Esophagus squamous epithelium (tissue), 5 donors: ENCODE measurements around the gene LCOR. TPM values are rescaled to one million over a fixed set of nuclear protein-coding genes. Genes with fewer than 3 reads are reported as not detected.

Experiments
- DNase-seq: peaks from one replicate; lab custom pipeline; 2025; lab: John Stamatoyannopoulos, UW
- H3K27ac ChIP-seq, 4 donors: fragments of 200-600 bp; sonication (generic); one replicate each; pipeline ENCODE4 v1.5.1; 2016 to 2019; ENCODE audit warnings: mild to moderate bottlenecking in 1 of 4
- H3K27me3 ChIP-seq, 4 donors: fragments of 200-600 bp; sonication (generic); 1 replicate in 3 of 4; 2 replicates in 1 of 4; pipeline versions ENCODE4 v1.5.1 to v1.6.0; 2017 to 2021; ENCODE audit warnings: antibody characterized with exemption in 1 of 4
- H3K36me3 ChIP-seq, 3 donors: fragments of 200-600 bp; sonication (generic); one replicate each; pipeline ENCODE4 v1.5.1; 2016 to 2019
- H3K4me1 ChIP-seq, 3 donors: fragments of 200-600 bp; sonication (generic); one replicate each; pipeline ENCODE4 v1.5.1; 2017 to 2019
- H3K4me3 ChIP-seq, 4 donors: fragments of 200-600 bp; sonication (generic); 1 replicate in 3 of 4; 2 replicates in 1 of 4; pipeline ENCODE4 v1.5.1; 2016 to 2019; ENCODE audit warnings: mild to moderate bottlenecking in 2 of 4, moderate library complexity in 1 of 4
- H3K9me3 ChIP-seq, 3 donors: fragments of 200-600 bp; sonication (generic); one replicate each; pipeline ENCODE4 v1.5.1; 2016 to 2019
- POLR2A ChIP-seq, 4 donors: fragments of 450-650 bp; IDR thresholded peaks; one replicate each; pipeline ENCODE4 v1.6.1; 2017; ENCODE audit warnings: antibody characterized with exemption in 4 of 4, mild to moderate bottlenecking in 4 of 4, moderate library complexity in 3 of 4
- WGBS, 2 donors: methylation state at CpG; one replicate each; pipeline ENCODE4 v1.1.5; 2018; 5-methylcytosine and 5-hydroxymethylcytosine counted together
- intact Hi-C: fragments of 100-400 bp; cut with DNase I; formaldehyde crosslinking; loops from one replicate; pipeline ENCODE4 v1.15.0; 2022
- total RNA-seq, 4 donors: library from RNA; depleted of rRNA; stranded (reverse); fragments of >200 nt; gene quantifications; one replicate each; pipeline ENCODE4 v1.1.0, GENCODE V29; 2016
- TF ChIP-seq, protein P1 (sequence below), 6 experiments: fragments of 450-650 bp in 4 of 6; fragments of 200-600 bp in 2 of 6; sonication (generic) in 2 of 6; IDR thresholded peaks; one replicate each; pipeline ENCODE4 v1.5.1; 2016 to 2019; ENCODE audit warnings: antibody characterized with exemption in 6 of 6, mild to moderate bottlenecking in 4 of 6, moderate library complexity in 4 of 6
- donor health status: DM: yes; HTN: yes; CAD: no.

The LCOR gene
- total RNA-seq, 4 donors from 2014 or later, result 16.9 to 112 (median 30.4) TPM

DNA sequence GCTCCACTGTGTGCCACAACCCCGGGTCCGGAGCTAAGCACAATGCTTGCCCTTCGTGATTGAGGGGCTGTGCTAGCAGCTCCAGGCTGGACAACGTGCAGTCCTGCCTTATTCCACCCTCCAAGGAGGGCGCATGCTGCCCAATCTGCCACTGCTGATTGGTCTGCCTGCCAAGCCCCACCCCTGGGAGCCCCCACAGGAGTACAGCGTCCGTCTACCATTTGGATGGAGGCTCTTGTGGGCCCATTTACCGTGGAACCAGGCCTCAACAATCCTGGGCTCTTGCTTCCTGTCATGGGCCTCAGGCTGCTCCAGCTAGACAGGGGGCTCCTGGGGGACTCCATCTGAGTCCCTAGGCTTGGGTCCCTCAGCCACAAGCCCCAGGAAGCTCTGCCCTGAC, 180.4 kb downstream of the LCOR start:
- H3K4me3 ChIP-seq, result no peak overlapping the region
- TF ChIP-seq POLR2A (IDR thresholded peaks at IDR 0.05), result no peak
- TF ChIP-seq, protein P1, sequence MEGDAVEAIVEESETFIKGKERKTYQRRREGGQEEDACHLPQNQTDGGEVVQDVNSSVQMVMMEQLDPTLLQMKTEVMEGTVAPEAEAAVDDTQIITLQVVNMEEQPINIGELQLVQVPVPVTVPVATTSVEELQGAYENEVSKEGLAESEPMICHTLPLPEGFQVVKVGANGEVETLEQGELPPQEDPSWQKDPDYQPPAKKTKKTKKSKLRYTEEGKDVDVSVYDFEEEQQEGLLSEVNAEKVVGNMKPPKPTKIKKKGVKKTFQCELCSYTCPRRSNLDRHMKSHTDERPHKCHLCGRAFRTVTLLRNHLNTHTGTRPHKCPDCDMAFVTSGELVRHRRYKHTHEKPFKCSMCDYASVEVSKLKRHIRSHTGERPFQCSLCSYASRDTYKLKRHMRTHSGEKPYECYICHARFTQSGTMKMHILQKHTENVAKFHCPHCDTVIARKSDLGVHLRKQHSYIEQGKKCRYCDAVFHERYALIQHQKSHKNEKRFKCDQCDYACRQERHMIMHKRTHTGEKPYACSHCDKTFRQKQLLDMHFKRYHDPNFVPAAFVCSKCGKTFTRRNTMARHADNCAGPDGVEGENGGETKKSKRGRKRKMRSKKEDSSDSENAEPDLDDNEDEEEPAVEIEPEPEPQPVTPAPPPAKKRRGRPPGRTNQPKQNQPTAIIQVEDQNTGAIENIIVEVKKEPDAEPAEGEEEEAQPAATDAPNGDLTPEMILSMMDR (IDR thresholded peaks at IDR 0.05), result no peak
- WGBS, 2 donors, result 68 to 76% methylated on average over 3 to 4 of the region's 8 CpGs
- H3K36me3 ChIP-seq, result no peaks in the 10 kb centered on the region
- peaks cover 0 to 11% (median 9%) of the 10 kb centered on the region in 3 donors for H3K9me3 ChIP-seq
- H3K27me3 ChIP-seq, result no peaks in the 10 kb centered on the region
- intact Hi-C loops, result no loop called here
- no peak overlapping the region for H3K27ac ChIP-seq
- DNase-seq, result no peak
- H3K4me1 ChIP-seq, result no peaks in the 10 kb centered on the region

DNA sequence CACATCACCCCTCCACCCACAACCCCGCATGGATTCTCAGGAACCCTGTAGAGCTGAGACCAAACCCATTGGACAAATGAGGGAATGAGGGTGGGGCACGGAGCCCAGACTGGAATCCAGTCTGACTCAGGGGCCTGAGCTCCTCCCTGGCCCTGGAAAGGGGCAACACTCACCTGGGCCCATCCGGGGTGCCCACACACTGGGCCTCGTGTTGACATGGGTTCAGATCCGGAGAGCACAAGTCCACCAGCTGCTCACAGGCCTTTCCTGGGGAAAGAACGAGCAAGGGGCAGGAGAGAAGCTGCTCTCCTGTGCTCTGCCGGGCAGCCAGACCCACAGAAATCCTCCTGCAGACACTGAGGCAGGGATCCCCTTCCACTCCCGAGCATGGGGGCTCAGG, 181.5 kb downstream of the LCOR start:
- Histone ChIP-seq H3K36me3 (no peaks in the 10 kb centered on the region), H3K4me3 (no peak overlapping the region), H3K9me3 (no peaks in the 10 kb centered on the region), H3K27ac (no peak overlapping the region), H3K4me1 (no peaks in the 10 kb centered on the region), H3K27me3 (no peaks in the 10 kb centered on the region)
- DNase-seq, result no peak
- TF ChIP-seq POLR2A (IDR thresholded peaks at IDR 0.05), result no peak
- intact Hi-C loops, result no loop called here
- 76 to 93% methylated on average over 3 to 5 of the region's 8 CpGs for WGBS, 2 donors

DNA sequence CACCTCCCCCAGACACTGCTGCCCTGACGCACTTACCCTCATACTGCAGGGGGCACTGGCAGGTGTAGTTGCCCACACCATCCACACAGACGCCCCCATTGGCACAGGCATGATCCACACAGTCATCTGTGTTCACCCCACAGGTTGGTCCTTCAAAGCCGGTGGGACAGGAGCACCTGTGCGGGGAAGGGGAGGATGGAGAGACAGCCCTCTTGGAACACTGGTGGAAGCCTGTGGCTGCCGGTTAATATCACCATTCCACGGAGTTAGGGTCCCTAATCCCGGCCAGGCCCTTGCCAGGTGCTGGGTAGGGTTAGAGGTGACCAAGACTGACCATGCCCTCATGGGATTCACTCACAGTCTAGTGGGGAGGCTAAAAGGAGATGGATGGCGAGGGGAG, 181.9 kb downstream of the LCOR start:
- intact Hi-C loops, result no loop called here
- DNase-seq, result no peak
- H3K27me3 ChIP-seq, result no peaks in the 10 kb centered on the region
- 82 to 83% methylated on average over 2 to 7 of the region's 8 CpGs for WGBS, 2 donors
- no peak overlapping the region for H3K4me3 ChIP-seq
- H3K9me3 ChIP-seq, result no peaks in the 10 kb centered on the region
- no peak overlapping the region for H3K27ac ChIP-seq
- TF ChIP-seq, protein P1 (IDR thresholded peaks at IDR 0.05), result no peak
- no peak for TF ChIP-seq POLR2A (IDR thresholded peaks at IDR 0.05)
- H3K4me1 ChIP-seq, result no peaks in the 10 kb centered on the region
- no peaks in the 10 kb centered on the region for H3K36me3 ChIP-seq

DNA sequence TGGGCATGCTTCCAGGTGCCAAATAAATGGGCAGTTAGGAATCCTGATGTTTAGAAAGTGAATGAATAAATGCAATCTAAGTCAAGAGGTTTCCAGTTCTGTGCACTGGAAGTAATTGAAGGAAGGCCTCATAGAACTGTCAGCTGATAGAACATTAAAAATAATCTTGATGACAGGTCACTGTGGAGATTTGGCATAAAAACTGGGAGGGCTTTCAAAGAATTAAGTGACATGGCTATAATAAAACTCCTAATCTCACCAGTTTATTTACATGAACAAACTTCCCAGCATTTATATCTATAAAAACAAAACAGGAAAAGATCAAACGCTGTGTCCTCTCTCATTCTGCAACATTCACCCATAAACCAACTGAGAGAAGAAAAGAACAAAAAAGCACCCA, 183.1 kb downstream of the LCOR start:
- no peaks in the 10 kb centered on the region for H3K36me3 ChIP-seq
- intact Hi-C loops, result no loop called here
- 79 to 96% methylated on average over 1 of the region's 1 CpG for WGBS, 2 donors
- TF ChIP-seq POLR2A (IDR thresholded peaks at IDR 0.05), result no peak
- no peak for DNase-seq
- no peak overlapping the region for H3K4me3 ChIP-seq
- no peaks in the 10 kb centered on the region for H3K27me3 ChIP-seq
- H3K27ac ChIP-seq, result no peak overlapping the region
- peaks cover 0 to 4% (median 0%) of the 10 kb centered on the region in 3 donors for H3K4me1 ChIP-seq
- no peaks in the 10 kb centered on the region for H3K9me3 ChIP-seq

DNA sequence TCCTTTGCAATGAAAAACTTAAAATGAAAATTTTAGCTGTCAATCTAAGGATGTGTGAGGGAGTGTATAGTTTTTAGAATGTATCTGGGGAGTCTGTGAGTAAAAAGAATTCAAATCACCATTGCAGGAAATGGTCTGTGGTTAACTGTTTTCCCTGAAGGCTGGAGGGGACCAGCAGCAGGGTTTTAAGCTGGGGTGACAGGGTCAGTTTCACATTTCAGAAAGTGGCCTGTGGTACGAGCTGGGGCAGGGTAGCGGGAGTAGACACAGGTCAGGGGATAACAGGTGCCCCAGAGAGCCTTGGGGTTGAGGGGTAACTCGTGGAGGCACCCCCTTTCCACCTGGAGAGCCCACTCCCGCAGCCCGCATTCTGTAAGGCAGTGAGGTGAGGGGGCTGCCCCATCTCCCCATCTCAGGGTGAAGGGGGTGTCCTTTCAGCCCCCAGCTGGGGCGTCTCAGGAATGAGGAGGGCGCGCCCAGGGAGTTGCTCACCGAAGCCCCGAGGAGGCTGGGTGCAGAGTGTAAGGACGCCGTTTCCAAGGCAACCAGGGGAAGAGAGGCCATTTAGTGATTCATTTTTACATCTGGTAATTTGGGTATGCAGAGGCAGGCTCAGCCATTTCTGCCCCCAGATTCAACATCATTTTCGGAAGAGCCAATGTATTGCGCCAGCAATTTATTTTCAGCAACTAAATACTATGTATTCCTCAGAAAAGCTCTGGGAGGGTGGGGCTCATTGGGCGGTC, 184.8 kb downstream of the LCOR start:
- WGBS, 2 donors, result 58 to 77% methylated on average over 10 to 11 of the region's 15 CpGs
- no peak overlapping the region for H3K4me3 ChIP-seq
- intact Hi-C loops, result no loop called here
- no peaks in the 10 kb centered on the region for H3K27me3 ChIP-seq
- DNase-seq, result no peak
- peaks cover 0 to 15% (median 5%) of the 10 kb centered on the region in 3 donors for H3K4me1 ChIP-seq
- H3K27ac ChIP-seq, result no peak overlapping the region
- TF ChIP-seq, protein P1 (IDR thresholded peaks at IDR 0.05), result no peak
- no peak for TF ChIP-seq POLR2A (IDR thresholded peaks at IDR 0.05)
- no peaks in the 10 kb centered on the region for H3K36me3 ChIP-seq
- H3K9me3 ChIP-seq, result no peaks in the 10 kb centered on the region

DNA sequence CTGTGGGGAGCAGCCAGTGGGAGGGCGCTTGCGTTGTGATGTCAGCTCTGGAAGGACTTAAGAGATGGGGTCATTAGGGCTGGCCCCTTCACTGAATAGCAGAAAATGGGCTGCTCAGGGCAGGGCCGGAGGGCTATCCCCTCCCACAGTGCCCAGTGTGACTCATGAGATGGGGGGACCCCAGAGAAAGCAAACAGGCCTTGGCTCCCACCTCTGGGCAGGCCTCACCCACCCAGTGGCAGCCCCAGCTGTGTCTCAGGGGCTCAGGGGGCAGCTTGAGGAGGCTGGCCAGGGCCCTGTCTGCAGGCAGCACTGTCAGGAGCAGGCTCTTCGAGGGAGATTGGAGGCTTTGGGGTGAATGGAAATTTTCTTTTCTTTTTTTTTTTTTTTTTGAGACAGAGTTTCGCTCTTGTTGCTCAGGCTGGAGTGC, 185.4 kb downstream of the LCOR start:
- intact Hi-C loops, result no loop called here
- Histone ChIP-seq H3K27me3 (no peaks in the 10 kb centered on the region), H3K9me3 (no peaks in the 10 kb centered on the region), H3K4me3 (no peak overlapping the region), H3K27ac (no peak overlapping the region), H3K4me1 (peaks cover 0 to 15% (median 5%) of the 10 kb centered on the region in 3 donors), H3K36me3 (no peaks in the 10 kb centered on the region)
- TF ChIP-seq POLR2A (IDR thresholded peaks at IDR 0.05), result no peak
- TF ChIP-seq, protein P1 (IDR thresholded peaks at IDR 0.05), result no peak
- DNase-seq, result no peak
- 85 to 100% methylated on average over 2 to 3 of the region's 5 CpGs for WGBS, 2 donors
